Measurements from ENCODE around the gene KIAA1755.
"Not testable (repeated sequence)": the region's sequence is repeated elsewhere in the genome, so short reads cannot be mapped to it uniquely, and the experiment has no call there.

Gene KIAA1755

DNA sequence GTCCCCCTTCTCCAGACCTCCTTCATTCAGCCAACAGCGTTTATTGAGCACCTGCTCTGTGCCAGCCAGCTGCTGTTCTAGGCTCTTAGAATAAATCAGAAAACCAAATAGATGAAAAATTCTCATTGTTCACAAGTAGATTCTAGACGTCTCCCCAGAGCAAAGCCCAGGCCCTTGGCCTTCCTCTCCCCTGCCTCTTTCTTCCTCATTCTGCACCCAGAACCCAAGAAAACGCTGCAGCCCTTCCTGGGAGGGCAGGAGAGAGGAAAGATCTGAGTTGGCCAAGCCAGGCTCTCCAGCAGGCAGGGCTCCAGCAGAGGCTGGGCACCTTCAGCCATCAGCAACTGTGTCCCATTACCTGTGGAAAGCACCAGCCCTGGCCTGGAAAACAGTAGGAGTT lies 31.4 kb upstream of the KIAA1755 start:
- DNase-seq (ENCODE audit: extremely low read depth in 1 of 2, low read depth in 1 of 2): no peak

DNA sequence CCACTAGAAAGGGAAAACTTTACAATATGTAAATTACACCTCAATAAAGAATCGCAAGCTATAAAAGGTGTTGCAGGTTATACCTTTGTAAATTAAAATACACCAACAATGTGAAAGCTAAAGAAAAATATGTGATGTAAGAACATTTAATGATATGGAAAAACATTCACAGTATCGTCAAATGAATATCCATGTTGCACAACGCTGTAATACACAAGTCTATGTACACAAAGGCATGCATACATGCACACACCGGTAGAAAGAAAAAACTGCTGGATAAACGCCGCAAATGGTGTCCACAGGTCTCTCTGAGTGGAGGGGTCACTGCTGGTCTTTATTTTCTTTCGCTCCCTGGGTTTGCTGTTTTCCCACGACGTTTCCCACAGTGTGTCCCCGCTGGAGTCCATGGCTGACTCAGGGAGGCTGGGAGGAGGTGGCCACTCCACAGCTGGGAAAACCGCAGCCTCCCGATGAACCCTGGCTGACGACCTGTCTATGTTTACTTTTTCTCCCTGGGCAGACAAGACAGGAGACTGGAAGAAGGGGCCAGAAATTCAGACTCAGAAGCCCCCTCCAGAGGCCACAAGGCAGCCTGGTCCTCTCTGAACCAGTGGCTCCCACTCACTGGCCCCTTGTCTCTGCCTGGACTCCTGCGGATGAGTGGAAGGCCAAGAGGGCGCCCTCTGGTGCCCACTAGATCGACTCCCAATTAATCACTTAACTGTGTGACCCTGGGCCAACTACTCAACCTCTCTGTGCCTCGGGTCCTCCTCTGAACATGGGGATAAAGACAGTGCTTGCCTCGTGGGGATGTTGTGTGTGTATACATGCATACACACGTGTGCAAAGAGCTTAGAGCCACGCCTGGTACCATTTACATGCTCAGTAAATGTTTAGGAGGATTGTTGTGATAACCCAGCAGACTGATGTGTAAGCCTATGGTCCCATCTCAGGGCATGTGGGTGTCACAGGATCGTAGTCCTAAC lies 30.6 kb upstream of the KIAA1755 start:
- DNase-seq (ENCODE audit: extremely low read depth in 1 of 2, low read depth in 1 of 2): no peak

DNA sequence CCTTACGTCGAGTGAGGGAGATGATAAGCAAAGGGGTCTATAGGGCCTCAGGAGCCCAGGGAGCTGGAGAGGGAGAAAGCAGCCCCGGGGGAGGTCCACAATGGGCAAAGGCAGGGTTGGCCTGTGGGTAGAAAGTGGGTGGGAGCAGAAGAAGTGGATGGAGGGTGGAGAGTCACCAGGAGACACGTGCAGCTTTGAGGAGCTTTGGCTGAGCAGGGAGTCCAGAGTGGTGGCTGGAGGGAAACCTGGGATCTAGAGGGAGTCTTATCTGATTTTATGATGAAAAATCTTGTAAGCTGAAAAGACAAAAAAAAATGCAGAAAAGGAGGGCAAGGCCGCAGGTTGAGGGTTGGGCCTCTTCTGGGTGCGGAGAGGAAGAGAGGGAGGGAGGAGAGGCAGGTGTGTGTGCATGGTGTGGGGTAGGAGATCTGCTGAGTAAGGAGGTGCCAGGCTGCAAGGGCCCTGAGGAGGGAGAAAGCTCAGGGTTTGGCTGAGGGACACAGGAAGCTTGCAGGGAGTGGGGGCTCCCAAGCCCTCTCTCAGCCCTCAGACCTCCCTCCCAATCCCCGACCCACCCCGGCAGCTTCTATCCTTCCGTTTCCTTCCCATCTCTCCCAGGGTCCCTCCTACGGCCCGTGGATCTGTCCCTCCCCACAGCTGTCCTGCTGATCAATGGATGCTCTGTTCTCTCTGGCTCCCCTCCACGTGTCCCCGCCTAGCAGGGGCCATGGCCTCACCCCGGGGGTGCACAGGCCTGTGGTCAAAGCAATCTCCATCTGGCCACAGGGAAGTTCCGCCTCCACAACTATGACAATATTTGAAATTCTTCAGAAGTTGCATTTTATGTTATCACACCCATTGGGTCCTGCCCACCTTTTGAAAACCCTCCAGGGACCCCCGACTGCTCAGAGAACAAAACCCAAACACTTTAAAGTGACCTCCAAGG lies 26.3 kb upstream of the KIAA1755 start:
- no peak for DNase-seq (ENCODE audit: extremely low read depth in 1 of 2, low read depth in 1 of 2)

DNA sequence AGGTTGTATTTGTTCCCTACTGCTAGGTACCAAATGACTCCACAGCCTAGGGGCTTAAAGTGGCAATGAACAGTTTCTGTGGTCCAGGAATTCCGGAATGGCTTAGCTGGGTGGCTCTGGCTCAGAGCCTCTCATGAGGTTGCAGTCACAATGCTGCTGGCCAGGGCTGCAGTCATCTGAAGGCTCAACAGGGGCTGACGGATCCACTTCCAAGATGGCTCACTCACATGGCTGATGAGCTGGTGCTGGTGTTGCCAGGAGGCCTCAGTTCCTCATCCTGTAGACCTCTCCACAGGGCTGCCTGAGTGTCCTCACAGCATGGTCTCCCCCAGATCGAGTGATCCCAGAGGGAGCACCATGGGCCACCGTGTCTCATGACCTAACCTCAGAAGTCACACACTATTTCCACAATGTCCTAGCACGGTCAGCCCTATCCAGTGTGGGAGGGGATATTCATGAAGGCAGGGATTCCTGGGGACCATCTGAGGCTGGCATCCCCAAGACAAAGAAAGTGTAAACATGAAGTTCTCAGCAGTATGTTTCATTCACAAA lies 24.4 kb upstream of the KIAA1755 start:
- DNase-seq (ENCODE audit: extremely low read depth in 1 of 2, low read depth in 1 of 2): no peak

- not testable (repeated sequence) for DNase-seq (ENCODE audit: extremely low read depth in 1 of 2, low read depth in 1 of 2)
Measured at GRCh38 chr20:38284066-38284650, 23.6 kb upstream of the KIAA1755 start.

DNA sequence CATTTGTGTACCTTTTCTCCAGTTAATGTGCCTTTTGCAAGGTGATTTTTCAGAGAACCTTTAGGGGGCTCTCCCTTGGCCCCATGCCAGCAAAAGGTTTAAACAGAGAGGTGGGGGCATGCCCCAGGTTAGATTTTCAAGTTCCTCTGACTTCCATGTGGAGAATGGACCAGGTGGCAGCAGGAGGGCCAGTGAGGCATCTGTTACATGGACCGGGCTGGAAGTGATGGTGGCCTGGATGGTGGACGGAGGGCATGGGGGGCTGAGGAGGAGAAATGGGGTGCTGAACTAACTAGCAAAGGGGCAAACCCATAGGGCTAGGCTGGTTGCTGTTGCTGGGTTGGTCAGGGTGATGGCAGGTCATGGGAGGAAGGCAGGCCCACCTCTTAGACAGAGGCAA lies 22.7 kb upstream of the KIAA1755 start:
- no peak for DNase-seq (ENCODE audit: extremely low read depth in 1 of 2, low read depth in 1 of 2)

- not testable (repeated sequence) for DNase-seq (ENCODE audit: extremely low read depth in 1 of 2, low read depth in 1 of 2)
Measured at GRCh38 chr20:38281176-38281915, 20.8 kb upstream of the KIAA1755 start.

GRCh38 chr20:38278763-38279162 lies 18.2 kb upstream of the KIAA1755 start:
- no peak for DNase-seq (ENCODE audit: extremely low read depth in 1 of 2, low read depth in 1 of 2)

DNA sequence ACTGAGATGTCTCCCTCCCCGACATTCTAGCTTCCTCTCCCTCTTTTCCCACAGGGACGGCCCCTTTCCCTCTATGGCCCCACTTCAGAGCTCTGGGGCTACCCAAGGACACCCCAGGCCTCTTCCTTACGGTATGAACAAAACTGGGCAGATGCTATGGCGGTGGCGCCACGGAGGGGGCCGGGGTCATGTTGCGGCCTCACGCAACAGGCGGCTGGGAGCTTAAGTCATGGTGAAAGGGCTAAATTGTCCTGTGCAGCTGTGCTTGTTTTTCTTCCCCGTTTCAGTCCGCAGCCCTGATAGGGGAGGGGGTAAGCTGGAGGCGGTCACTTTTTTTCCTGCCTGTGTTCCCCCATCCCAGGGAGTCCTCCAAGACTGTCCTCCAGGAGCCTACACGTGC lies 17.6 kb upstream of the KIAA1755 start:
- DNase-seq (ENCODE audit: extremely low read depth in 1 of 2, low read depth in 1 of 2): no peak

DNA sequence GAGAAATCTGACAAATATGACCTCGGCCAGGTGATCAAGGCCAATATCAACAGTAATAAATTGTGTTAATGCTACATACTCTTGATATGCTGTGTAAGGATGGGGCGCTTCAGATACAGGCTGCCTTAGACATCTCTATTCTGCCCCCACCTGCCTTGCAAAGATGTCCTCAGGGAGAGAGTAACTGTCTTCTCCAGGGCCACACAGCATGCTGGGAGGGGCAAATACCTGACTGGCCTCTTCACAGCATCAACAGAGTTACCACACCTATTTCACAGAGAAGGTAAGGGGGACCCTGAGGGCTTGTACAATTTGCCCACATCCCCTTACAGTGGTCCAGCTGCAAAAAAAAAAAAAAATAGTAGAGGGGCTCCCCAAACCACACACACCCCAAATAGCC lies 17.2 kb upstream of the KIAA1755 start:
- DNase-seq (ENCODE audit: extremely low read depth in 1 of 2, low read depth in 1 of 2): no peak

GRCh38 chr20:38277285-38277684 lies 16.8 kb upstream of the KIAA1755 start:
- no peak for DNase-seq (ENCODE audit: extremely low read depth in 1 of 2, low read depth in 1 of 2)

- no peak for DNase-seq (ENCODE audit: extremely low read depth in 1 of 2, low read depth in 1 of 2)
Measured at GRCh38 chr20:38275815-38276550, 15.4 kb upstream of the KIAA1755 start.

GRCh38 chr20:38272961-38273360 lies 12.4 kb upstream of the KIAA1755 start:
- DNase-seq (ENCODE audit: extremely low read depth in 1 of 2, low read depth in 1 of 2): no peak

- no peak for DNase-seq (ENCODE audit: extremely low read depth in 1 of 2, low read depth in 1 of 2)
Measured at GRCh38 chr20:38272398-38272797, 11.9 kb upstream of the KIAA1755 start.

- no peak for DNase-seq (ENCODE audit: extremely low read depth in 1 of 2, low read depth in 1 of 2)
Measured at GRCh38 chr20:38271608-38272120, 11.1 kb upstream of the KIAA1755 start.

GRCh38 chr20:38270869-38271605 lies 10.5 kb upstream of the KIAA1755 start:
- DNase-seq (ENCODE audit: extremely low read depth in 1 of 2, low read depth in 1 of 2): no peak

GRCh38 chr20:38269715-38270114 lies 9.2 kb upstream of the KIAA1755 start:
- DNase-seq (ENCODE audit: extremely low read depth in 1 of 2, low read depth in 1 of 2): no peak

DNA sequence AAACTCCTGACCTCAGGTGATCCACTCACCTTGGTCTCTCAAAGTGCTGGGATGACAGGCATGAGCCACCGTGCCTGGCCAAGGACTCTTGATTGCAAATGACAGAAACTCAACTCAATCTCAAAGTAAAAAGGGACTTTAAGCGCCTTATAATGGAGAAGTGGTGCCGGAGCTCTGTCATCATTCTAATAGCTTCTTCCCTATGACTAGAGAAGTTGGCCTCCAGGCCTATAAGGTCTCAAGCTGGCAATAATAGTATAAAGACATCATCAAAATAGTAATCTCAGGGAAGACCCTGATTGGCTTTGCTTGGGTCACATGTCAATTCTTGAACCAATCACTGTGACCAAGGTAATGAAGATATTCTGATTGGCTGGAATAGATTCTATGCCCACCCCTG lies 8.5 kb upstream of the KIAA1755 start:
- no peak for DNase-seq (ENCODE audit: extremely low read depth in 1 of 2, low read depth in 1 of 2)

Data from stimulated activated CD8-positive, alpha-beta memory T cell treated with anti-CD3 and anti-CD28 coated beads, Interleukin-7, amount 100 ng/mL, for 48 hours (primary cell).